ENCODE measurements around the gene SOX9. TPM values are rescaled to one million over a fixed set of nuclear protein-coding genes. Genes with fewer than 3 reads are reported as not detected.
A peak's percentile ranks its signal among the peaks of the same experiment; 100 is the strongest.

Gene SOX9
- total and polyA plus RNA-seq, 8 donors: 22.7 to 76.1 (median 30.5) TPM

DNA sequence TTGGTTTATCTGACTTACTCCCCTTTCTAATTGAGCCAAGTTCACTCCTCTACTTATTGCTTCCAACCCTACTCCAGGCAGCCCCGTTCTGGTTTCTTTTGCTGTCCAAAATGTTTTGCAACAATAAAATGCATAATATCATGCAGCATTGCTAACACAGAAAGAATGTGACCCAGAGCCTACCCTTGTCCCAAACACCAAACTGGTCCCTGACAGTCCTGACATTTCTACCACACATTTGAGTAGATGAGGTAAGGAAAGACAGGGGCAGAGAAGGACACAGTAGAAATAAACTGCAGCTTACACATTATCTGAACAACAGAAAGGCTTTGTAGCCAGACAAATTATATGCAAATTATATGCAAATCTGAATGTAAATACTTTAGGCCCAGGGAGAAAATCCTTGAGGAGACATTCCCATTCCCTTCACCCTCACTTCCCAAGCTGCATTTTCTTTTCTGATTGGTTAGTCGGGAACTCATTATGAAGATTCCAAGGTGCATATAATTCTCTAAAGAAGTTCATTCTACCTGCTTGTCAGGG lies 31.6 kb downstream of the SOX9 start:
- Histone ChIP-seq H3K27ac (no peak overlapping the region), H3K4me3 (no peak overlapping the region), H3K4me1 (peaks cover 0 to 14% (median 0%) of the 10 kb centered on the region in 3 donors), H3K9me3 (no peaks in the 10 kb centered on the region), H3K27me3 (no peaks in the 10 kb centered on the region), H3K36me3 (no peaks in the 10 kb centered on the region)
- WGBS, 2 donors: 70 to 72% methylated on average over 2 of the region's 2 CpGs
- DNase-seq (no peak), FAIRE-seq (no peak), ATAC-seq (peak in 3 of 4 donors; percentile 31 to 36 (median 31))
- intact Hi-C loops (cut with DNase I): no loop called here
- no peak for TF ChIP-seq CTCF (IDR thresholded peaks at IDR 0.05)

DNA sequence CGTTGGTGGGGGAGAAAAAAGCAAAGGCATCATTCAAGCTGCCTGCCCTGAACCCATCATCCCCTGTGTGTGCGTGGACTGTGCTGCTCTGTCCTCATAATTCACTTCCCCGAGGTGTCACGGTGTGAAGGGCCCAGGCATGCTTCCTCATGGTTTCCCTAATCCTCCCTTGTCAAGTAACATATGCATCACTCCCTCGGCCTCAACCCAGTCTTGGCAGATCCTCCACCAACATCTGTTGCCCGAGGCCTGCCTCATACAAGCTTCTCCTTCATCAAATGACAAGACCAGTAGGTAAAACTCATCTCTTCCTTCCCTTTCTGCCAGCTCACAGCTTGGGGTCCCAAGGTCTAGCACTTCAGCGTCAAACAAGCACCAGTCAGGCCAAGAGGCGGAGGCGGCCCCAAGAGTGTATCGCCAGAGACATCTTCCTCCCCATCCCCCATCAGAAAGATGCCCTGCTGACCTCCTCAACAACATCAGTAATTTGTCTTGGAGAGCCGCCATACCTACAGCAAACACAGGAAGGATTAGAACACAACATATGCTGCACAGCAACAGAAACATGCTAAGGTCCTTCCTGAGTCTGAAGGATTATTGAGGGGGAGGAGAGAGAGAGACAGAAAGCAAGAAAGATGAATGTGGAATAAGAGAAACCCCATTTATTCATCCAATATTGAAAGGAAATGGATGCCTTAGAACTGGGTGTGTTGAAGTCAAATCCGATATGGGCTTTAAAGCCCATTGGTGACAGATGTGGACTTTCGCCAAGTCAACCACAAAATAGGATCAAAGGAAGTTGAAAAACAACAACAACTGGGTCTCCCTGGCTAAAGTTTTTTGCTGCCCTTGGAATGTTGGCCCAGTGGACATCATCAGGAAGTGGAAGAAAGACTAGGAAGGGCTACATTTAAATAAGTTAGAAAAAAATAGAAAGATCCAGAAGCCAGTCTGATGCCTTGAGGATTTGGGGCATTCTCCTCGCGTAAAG lies 38.4 kb downstream of the SOX9 start:
- H3K4me1 ChIP-seq: no peaks in the 10 kb centered on the region
- H3K27ac ChIP-seq: no peak overlapping the region
- no peaks in the 10 kb centered on the region for H3K9me3 ChIP-seq
- no peaks in the 10 kb centered on the region for H3K27me3 ChIP-seq
- WGBS, 2 donors: 79 to 84% methylated on average over 15 of the region's 15 CpGs
- no peak for DNase-seq
- TF ChIP-seq CTCF (IDR thresholded peaks at IDR 0.05): no peak
- intact Hi-C loops (cut with DNase I): no loop called here
- H3K36me3 ChIP-seq: no peaks in the 10 kb centered on the region
- FAIRE-seq: no peak
- no peak for ATAC-seq
- no peak overlapping the region for H3K4me3 ChIP-seq

GRCh38 chr17:72162569-72162968 lies 41.7 kb downstream of the SOX9 start:
- 69 to 78% methylated on average over 2 of the region's 2 CpGs for WGBS, 2 donors
- Histone ChIP-seq H3K4me3 (no peak overlapping the region), H3K9me3 (no peaks in the 10 kb centered on the region), H3K27ac (no peak overlapping the region), H3K27me3 (no peaks in the 10 kb centered on the region), H3K4me1 (no peaks in the 10 kb centered on the region), H3K36me3 (no peaks in the 10 kb centered on the region)
- intact Hi-C loops (cut with DNase I): no loop called here
- no peak for DNase-seq
- no peak for ATAC-seq
- no peak for TF ChIP-seq CTCF (IDR thresholded peaks at IDR 0.05)
- no peak for FAIRE-seq

DNA sequence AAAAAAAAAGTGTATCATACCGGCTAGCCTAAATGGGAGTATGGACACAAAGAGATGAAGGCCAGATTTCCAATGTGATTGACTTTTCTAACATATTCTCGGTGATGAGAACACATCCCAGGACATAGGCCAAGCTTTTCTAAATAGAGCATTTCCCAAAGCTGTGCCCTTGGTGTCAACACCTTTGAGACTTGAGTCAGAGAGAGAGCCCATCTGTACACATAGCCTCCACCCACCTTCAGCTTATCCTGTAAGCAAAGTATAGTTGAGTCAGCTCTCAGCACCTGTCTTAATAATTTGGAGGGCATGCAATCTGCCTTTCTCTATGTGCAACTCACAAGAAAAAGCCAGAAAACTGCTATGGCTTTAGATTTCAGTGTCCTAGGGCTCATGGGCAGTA lies 42.7 kb downstream of the SOX9 start:
- H3K27me3 ChIP-seq: no peaks in the 10 kb centered on the region
- no peaks in the 10 kb centered on the region for H3K36me3 ChIP-seq
- WGBS, 2 donors: 88 to 94% methylated on average over 2 of the region's 2 CpGs
- intact Hi-C loops (cut with DNase I): no loop called here
- H3K4me3 ChIP-seq: no peak overlapping the region
- TF ChIP-seq CTCF (IDR thresholded peaks at IDR 0.05): no peak
- H3K9me3 ChIP-seq: no peaks in the 10 kb centered on the region
- H3K27ac ChIP-seq: no peak overlapping the region
- FAIRE-seq (no peak), ATAC-seq (no peak), DNase-seq (no peak)
- no peaks in the 10 kb centered on the region for H3K4me1 ChIP-seq
